SK-N-SH (cell line): ENCODE measurements around the gene NIP7. TPM values are rescaled to one million over a fixed set of nuclear protein-coding genes. Genes with fewer than 3 reads are reported as not detected.

Source experiments
- CTCF ChIA-PET: fragments of 300-600, 350-600 bp; formaldehyde crosslinking; extraction: SDS; loops from one replicate; lab custom pipeline; 2021; lab: Yijun Ruan, JAX
- POLR2A ChIA-PET: fragments of 350-600 bp; sonication (Branson Sonifier 250); formaldehyde crosslinking; extraction: SDS; loops from one replicate; lab custom pipeline; 2020; ENCODE audit warnings: antibody characterized with exemption, inconsistent platforms; lab: Yijun Ruan, JAX
- DNase-seq: peaks from one replicate; pipeline ENCODE4 v3.0.0; 2012
- H2AFZ ChIP-seq: fragments of 200-600 bp; sonication (generic); 2 replicates; pipeline ENCODE4 v1.8.1; 2016; ENCODE audit warnings: antibody characterized with exemption, mild to moderate bottlenecking, low read depth
- H3F3A ChIP-seq: fragments of 200-600 bp; sonication (generic); replicated peaks from 2 replicates; pipeline ENCODE3; 2016; ENCODE audit warnings: antibody characterized with exemption, mild to moderate bottlenecking; ENCODE audit not compliant: insufficient read depth
- H3K27ac ChIP-seq, 2 experiments: fragments of 200-500 bp in 1 of 2; fragments of 200-600 bp in 1 of 2; sonication (Bioruptor generic) in 1 of 2; sonication (generic), shearing (Covaris generic) in 1 of 2; 2 replicates each; pipeline versions ENCODE4 v1.5.1 to v1.6.1; 2014 to 2016; ENCODE audit warnings: low read depth in 2 of 2, inconsistent platforms in 1 of 2, low read length in 1 of 2, mild to moderate bottlenecking in 1 of 2, mixed read lengths in 1 of 2
- H3K27me3 ChIP-seq: fragments of 200-600 bp; sonication (generic), shearing (Covaris generic); 2 replicates; pipeline ENCODE4 v1.6.1; 2016; ENCODE audit warnings: mixed run types; ENCODE audit not compliant: insufficient read depth
- H3K36me3 ChIP-seq, 2 experiments: fragments of 200-500 bp in 1 of 2; fragments of 200-600 bp in 1 of 2; sonication (Bioruptor generic) in 1 of 2; sonication (generic) in 1 of 2; replicated peaks in 1 of 2; 2 replicates each; pipeline versions ENCODE3 to v1.5.1; 2014 to 2016; ENCODE audit warnings: low read length in 1 of 2, mild to moderate bottlenecking in 1 of 2; ENCODE audit not compliant: insufficient read depth in 2 of 2, control insufficient read depth in 1 of 2
- H3K4me1 ChIP-seq, 2 experiments: fragments of 200-500 bp in 1 of 2; fragments of 200-600 bp in 1 of 2; sonication (Bioruptor generic) in 1 of 2; sonication (generic), shearing (Covaris generic) in 1 of 2; 2 replicates each; pipeline versions ENCODE4 v1.5.1 to v1.6.1; 2014 to 2016; ENCODE audit warnings: low read depth in 1 of 2, low read length in 1 of 2, mixed run types in 1 of 2; ENCODE audit not compliant: insufficient read depth in 2 of 2, control insufficient read depth in 1 of 2
- H3K4me2 ChIP-seq: fragments of 200-600 bp; sonication (generic), shearing (Covaris generic); 2 replicates; pipeline ENCODE4 v1.6.1; 2017; ENCODE audit warnings: mixed run types
- H3K4me3 ChIP-seq, 2 experiments: fragments of 200-500 bp in 1 of 2; fragments of 200-600 bp in 1 of 2; sonication (Bioruptor generic) in 1 of 2; sonication (generic), shearing (Covaris generic) in 1 of 2; 2 replicates each; pipeline versions ENCODE4 v1.5.1 to v1.8.1; 2014 to 2016; ENCODE audit warnings: low read depth in 2 of 2, inconsistent platforms in 1 of 2, low read length in 1 of 2, mild to moderate bottlenecking in 1 of 2, mixed read lengths in 1 of 2, moderate library complexity in 1 of 2
- H3K79me2 ChIP-seq: fragments of 200-600 bp; sonication (generic); 2 replicates; pipeline ENCODE4 v1.8.1; 2017; ENCODE audit warnings: mild to moderate bottlenecking; ENCODE audit not compliant: insufficient read depth
- H3K9ac ChIP-seq: fragments of 200-600 bp; sonication (generic); 2 replicates; pipeline ENCODE4 v1.6.1; 2017; ENCODE audit warnings: mixed run types
- H3K9me2 ChIP-seq: fragments of 200-600 bp; sonication (generic); 2 replicates; pipeline ENCODE4 v1.6.1; 2017; ENCODE audit warnings: mixed run types
- H3K9me3 ChIP-seq: fragments of 200-600 bp; sonication (generic); 2 replicates; pipeline ENCODE4 v1.6.1; 2017; ENCODE audit warnings: mixed run types, mild to moderate bottlenecking, moderate library complexity
- H4K20me1 ChIP-seq: fragments of 200-600 bp; sonication (generic); 2 replicates; pipeline ENCODE4 v1.6.1; 2017; ENCODE audit warnings: mild to moderate bottlenecking, mixed run types; ENCODE audit not compliant: insufficient read depth
- CHD2 ChIP-seq: fragments of 150-350 bp; IDR thresholded peaks from 2 replicates; pipeline ENCODE4 v1.6.1; 2018; ENCODE audit warnings: low read length; ENCODE audit not compliant: partially characterized antibody
- CTCF ChIP-seq: fragments of 200-600 bp; sonication (generic); IDR thresholded peaks from 2 replicates; pipeline ENCODE4 v1.6.1; 2017; ENCODE audit warnings: antibody characterized with exemption, mild to moderate bottlenecking, moderate library complexity
- EP300 ChIP-seq, 2 experiments: IDR thresholded peaks; 2 replicates each; pipeline versions ENCODE4 v1.4.0 to v1.6.1; 2012; ENCODE audit warnings: borderline replicate concordance in 1 of 2, low read depth in 1 of 2, low read length in 1 of 2
- EZH2phosphoT487 ChIP-seq: fragments of 200-600 bp; sonication (generic); IDR thresholded peaks from 2 replicates; pipeline ENCODE4 v1.6.1; 2017; ENCODE audit warnings: low read depth, mixed run types, mild to moderate bottlenecking, antibody characterized with exemption, moderate library complexity, borderline replicate concordance
- FOSL2 ChIP-seq: IDR thresholded peaks from 2 replicates; pipeline ENCODE4 v1.4.0; 2012; ENCODE audit warnings: low read depth, mild to moderate bottlenecking, moderate library complexity, borderline replicate concordance
- FOXM1 ChIP-seq: IDR thresholded peaks from 2 replicates; pipeline ENCODE4 v1.4.0; 2012; ENCODE audit warnings: low read depth, mild to moderate bottlenecking
- GABPA ChIP-seq: IDR thresholded peaks from 2 replicates; pipeline ENCODE4 v1.4.0; 2012; ENCODE audit warnings: low read depth, mild to moderate bottlenecking
- IRF3 ChIP-seq: fragments of 150-350 bp; IDR thresholded peaks from 2 replicates; pipeline ENCODE4 v1.6.1; 2016; ENCODE audit warnings: mild to moderate bottlenecking, low read depth, low read length
- NRF1 ChIP-seq: IDR thresholded peaks from 2 replicates; pipeline ENCODE4 v1.6.1; 2012; ENCODE audit warnings: low read depth, mild to moderate bottlenecking, low read length
- PBX3 ChIP-seq: IDR thresholded peaks from 2 replicates; pipeline ENCODE4; 2012
- RAD21 ChIP-seq: IDR thresholded peaks from 2 replicates; pipeline ENCODE4 v1.6.1; 2012; ENCODE audit warnings: mild to moderate bottlenecking, low read length
- RCOR1 ChIP-seq: fragments of 150-350 bp; IDR thresholded peaks from 2 replicates; pipeline ENCODE4 v1.6.1; 2017; ENCODE audit warnings: antibody characterized with exemption, low read length
- TCF12 ChIP-seq: IDR thresholded peaks from 2 replicates; pipeline ENCODE4 v1.4.0; 2012
- TEAD4 ChIP-seq: IDR thresholded peaks from 2 replicates; pipeline ENCODE4 v1.4.0; 2012; ENCODE audit warnings: mild to moderate bottlenecking, borderline replicate concordance; ENCODE audit not compliant: insufficient read depth
- YY1 ChIP-seq: IDR thresholded peaks from 2 replicates; pipeline ENCODE4 v1.4.0; 2012; ENCODE audit warnings: low read depth, mild to moderate bottlenecking
- ZBTB33 ChIP-seq: IDR thresholded peaks from 2 replicates; pipeline ENCODE4 v1.4.0; 2012; ENCODE audit warnings: low read depth, borderline replicate concordance
- WGBS: methylation state at CpG from one replicate; pipeline ENCODE4 v1.1.6; 2017; ENCODE audit warnings: low lambda C conversion rate; 5-methylcytosine and 5-hydroxymethylcytosine counted together
- polyA plus RNA-seq, 3 experiments: library from polyadenylated mRNA; depleted of rRNA; stranded (reverse); fragments of >200 nt; gene quantifications; 2 replicates each; pipeline ENCODE4 v1.2.3, GENCODE V29; 2012
- TF ChIP-seq, protein P1 (sequence below): IDR thresholded peaks from 2 replicates; pipeline ENCODE4 v1.4.0; 2012; ENCODE audit warnings: low read depth

The NIP7 gene
- polyA plus RNA-seq, 1 of the 3 experiments (the other 2 are of a cell fraction), result 19.0 TPM

- H3K79me2 ChIP-seq, result peaks cover 89% of the 10 kb centered on the region
- no peak overlapping the region for H3K9ac ChIP-seq
- H2AFZ ChIP-seq, result no peak overlapping the region
- POLR2A ChIA-PET, result interaction anchor here (0.6 to 3.3 kb wide), 2 partner anchors 12 to 76 kb away, joined by 6 to 24 read pairs; partner anchors contain the start of genes COG8 and NIP7
- H3K4me3 ChIP-seq, result no peak overlapping the region; a peak in 1 of 4 replicates
- WGBS, result 92% methylated on average over 14 of the region's 14 CpGs
- H3K9me2 ChIP-seq, result no peaks in the 10 kb centered on the region
- peak overlapping the region; percentile 91 for H3K4me2 ChIP-seq
- H3K36me3 ChIP-seq, result peaks cover 45 to 48% of the 10 kb centered on the region in 2 experiments
- DNase-seq, result no peak
- H3K4me1 ChIP-seq, result peaks cover 11 to 41% of the 10 kb centered on the region in 2 experiments
- H3K27ac ChIP-seq, result no peak overlapping the region
- H3F3A ChIP-seq, result peaks cover 26% of the 10 kb centered on the region
- peaks cover 57% of the 10 kb centered on the region for H4K20me1 ChIP-seq
- H3K9me3 ChIP-seq, result no peaks in the 10 kb centered on the region
- CTCF ChIA-PET, result interaction anchor here (0.6 to 4.6 kb wide), 4 partner anchors 11 to 204 kb away, joined by 3 to 21 read pairs (median 6); partner anchors contain the start of gene COG8
- no peaks in the 10 kb centered on the region for H3K27me3 ChIP-seq
- no peak for TF ChIP-seq ZBTB33
- no peak for TF ChIP-seq FOXM1
- TF ChIP-seq TCF12, result no peak
- no peak for TF ChIP-seq GABPA
- TF ChIP-seq IRF3, result no peak
- TF ChIP-seq YY1, result no peak
- TF ChIP-seq, protein P1, sequence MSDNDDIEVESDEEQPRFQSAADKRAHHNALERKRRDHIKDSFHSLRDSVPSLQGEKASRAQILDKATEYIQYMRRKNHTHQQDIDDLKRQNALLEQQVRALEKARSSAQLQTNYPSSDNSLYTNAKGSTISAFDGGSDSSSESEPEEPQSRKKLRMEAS, result no peak
- TF ChIP-seq CTCF, result no peak
- no peak for TF ChIP-seq NRF1
- no peak for TF ChIP-seq EP300 (IDR thresholded peaks at IDR 0.05; ENCODE audit: borderline replicate concordance in 1 of 2, low read depth in 1 of 2, low read length in 1 of 2)
- TF ChIP-seq TEAD4, result no peak
- TF ChIP-seq RAD21, result no peak
- no peak for TF ChIP-seq RCOR1
- no peak for TF ChIP-seq CHD2
- TF ChIP-seq EZH2phosphoT487, result no peak
- no peak for TF ChIP-seq FOSL2
- no peak for TF ChIP-seq PBX3
Measured at GRCh38 chr16:69327585-69328310, 11.8 kb upstream of the NIP7 start.
